Activated CD4-positive, alpha-beta T cell treated with anti-CD3 and anti-CD28 coated beads, Interleukin-2, amount 50 U/mL, for 24 hours (primary cell): ENCODE data around the gene IP6K1.
"Not testable (repeated sequence)": the region's sequence is repeated elsewhere in the genome, so short reads cannot be mapped to it uniquely, and the experiment has no call there.

Experiments
- DNase-seq, 2 donors: peaks; one replicate each; pipeline ENCODE4 v3.0.0-alpha.2; 2020; ENCODE audit warnings: low read depth in 1 of 2, low spot score in 1 of 2

IP6K1 gene

GRCh38 chr3:49786357-49787181, at the start of gene IP6K1:
IP6K1 (minus strand) TSS chr3:49786542; CDS start chr3:49748040, 38,502 bp downstream.
- peak; percentile 96 to 100 for DNase-seq

GRCh38 chr3:49831341-49831740, 45.0 kb upstream of the IP6K1 start:
- DNase-seq = no peak

GRCh38 chr3:49826016-49826415, 39.7 kb upstream of the IP6K1 start:
- DNase-seq = no peak

- not testable (repeated sequence) for DNase-seq
These were observed 36.8 kb upstream of the IP6K1 start for GRCh38 chr3:49823131-49823530.

GRCh38 chr3:49813497-49814174, 27.3 kb upstream of the IP6K1 start, which contains the start of gene UBA7:
UBA7 (minus strand) TSS chr3:49813953; CDS start chr3:49813787, 166 bp downstream.
- no peak for DNase-seq

GRCh38 chr3:49812916-49813496, 26.7 kb upstream of the IP6K1 start:
- DNase-seq = no peak

- DNase-seq = no peak
These were observed 21.2 kb upstream of the IP6K1 start for GRCh38 chr3:49807431-49808114.

GRCh38 chr3:49806850-49807249, 20.5 kb upstream of the IP6K1 start:
- DNase-seq = no peak

GRCh38 chr3:49805897-49806701, 19.8 kb upstream of the IP6K1 start:
- DNase-seq = no peak

GRCh38 chr3:49805367-49805782, 19.0 kb upstream of the IP6K1 start:
- no peak for DNase-seq

GRCh38 chr3:49804141-49805041, 18.0 kb upstream of the IP6K1 start:
- DNase-seq = no peak

- peak in 1 of 2 donors; percentile 15 for DNase-seq
These were observed 17.3 kb upstream of the IP6K1 start for GRCh38 chr3:49803465-49804140.

GRCh38 chr3:49802719-49803464, 16.6 kb upstream of the IP6K1 start, which contains the start of gene INKA1:
INKA1 (plus strand) TSS chr3:49803261; CDS start chr3:49803393, 132 bp downstream.
- DNase-seq = peak; percentile 74 to 83

GRCh38 chr3:49801160-49801559, 14.8 kb upstream of the IP6K1 start:
- DNase-seq = no peak

- DNase-seq = no peak
These were observed 13.4 kb upstream of the IP6K1 start, which contains the start of gene CDHR4 for GRCh38 chr3:49799761-49800160. CDHR4 (minus strand) TSS chr3:49799873; CDS start chr3:49799812, 61 bp downstream.

GRCh38 chr3:49799105-49799504, 12.8 kb upstream of the IP6K1 start:
- DNase-seq = no peak

GRCh38 chr3:49794926-49795905, 8.9 kb upstream of the IP6K1 start:
- no peak for DNase-seq
